ENCODE measurements around the gene PARD3. TPM values are rescaled to one million over a fixed set of nuclear protein-coding genes. Genes with fewer than 3 reads are reported as not detected.
"Not testable (repeated sequence)": the region's sequence is repeated elsewhere in the genome, so short reads cannot be mapped to it uniquely, and the experiment has no call there.

PARD3 gene
- total RNA-seq, 4 donors from 2014 or later = 98.9 to 122 (median 105) TPM

GRCh38 chr10:34707656-34708055 lies 107.4 kb downstream of the PARD3 start:
- no peak for DNase-seq (ENCODE audit: extremely low spot score)
- no peak for TF ChIP-seq POLR2A (IDR thresholded peaks at IDR 0.05; ENCODE audit: low read depth)
- TF ChIP-seq EP300 (IDR thresholded peaks at IDR 0.05) = no peak
- TF ChIP-seq, protein P1, sequence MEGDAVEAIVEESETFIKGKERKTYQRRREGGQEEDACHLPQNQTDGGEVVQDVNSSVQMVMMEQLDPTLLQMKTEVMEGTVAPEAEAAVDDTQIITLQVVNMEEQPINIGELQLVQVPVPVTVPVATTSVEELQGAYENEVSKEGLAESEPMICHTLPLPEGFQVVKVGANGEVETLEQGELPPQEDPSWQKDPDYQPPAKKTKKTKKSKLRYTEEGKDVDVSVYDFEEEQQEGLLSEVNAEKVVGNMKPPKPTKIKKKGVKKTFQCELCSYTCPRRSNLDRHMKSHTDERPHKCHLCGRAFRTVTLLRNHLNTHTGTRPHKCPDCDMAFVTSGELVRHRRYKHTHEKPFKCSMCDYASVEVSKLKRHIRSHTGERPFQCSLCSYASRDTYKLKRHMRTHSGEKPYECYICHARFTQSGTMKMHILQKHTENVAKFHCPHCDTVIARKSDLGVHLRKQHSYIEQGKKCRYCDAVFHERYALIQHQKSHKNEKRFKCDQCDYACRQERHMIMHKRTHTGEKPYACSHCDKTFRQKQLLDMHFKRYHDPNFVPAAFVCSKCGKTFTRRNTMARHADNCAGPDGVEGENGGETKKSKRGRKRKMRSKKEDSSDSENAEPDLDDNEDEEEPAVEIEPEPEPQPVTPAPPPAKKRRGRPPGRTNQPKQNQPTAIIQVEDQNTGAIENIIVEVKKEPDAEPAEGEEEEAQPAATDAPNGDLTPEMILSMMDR (IDR thresholded peaks at IDR 0.05) = no peak
- no peak for TF ChIP-seq POLR2AphosphoS5 (IDR thresholded peaks at IDR 0.05)
- H3K36me3 ChIP-seq = no peaks in the 10 kb centered on the region
- H3K27me3 ChIP-seq = no peaks in the 10 kb centered on the region
- H3K27ac ChIP-seq (replicated peaks in 1 of 4) = no peak overlapping the region
- H3K4me1 ChIP-seq = peaks cover 69 to 91% (median 79%) of the 10 kb centered on the region in 4 donors
- no peak overlapping the region for H3K4me3 ChIP-seq
- WGBS = 47% methylated on average over 1 of the region's 1 CpG
- intact Hi-C loops (cut with DNase I) = no loop called here
- H3K9me3 ChIP-seq = no peaks in the 10 kb centered on the region

DNA sequence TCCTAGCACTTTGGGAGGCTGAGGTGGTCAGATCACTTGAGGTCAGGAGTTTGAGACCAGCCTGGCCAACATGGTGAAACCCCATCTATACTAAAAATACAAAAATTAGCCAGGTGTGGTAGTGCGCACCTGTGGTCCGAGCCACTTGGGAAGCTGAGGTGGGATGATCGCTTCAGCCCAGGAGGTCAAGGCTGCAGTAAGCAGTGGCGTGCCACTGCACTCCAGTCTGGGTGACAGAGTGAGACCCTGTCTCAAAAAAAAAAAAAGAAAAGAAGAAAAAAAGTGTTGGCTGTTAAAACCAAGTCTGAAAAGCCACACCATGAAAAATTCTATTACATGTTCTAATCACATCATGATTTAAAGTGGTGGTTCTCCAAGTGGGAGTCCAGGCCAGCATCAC lies 108.1 kb downstream of the PARD3 start:
- DNase-seq (ENCODE audit: extremely low spot score); H3K36me3 ChIP-seq; H3K27me3 ChIP-seq; H3K9me3 ChIP-seq; H3K27ac ChIP-seq (replicated peaks in 1 of 4); H3K4me3 ChIP-seq; intact Hi-C loops (cut with DNase I): not testable (repeated sequence)
- 96% methylated on average over 4 of the region's 4 CpGs for WGBS
- H3K4me1 ChIP-seq = peaks cover 69 to 91% (median 79%) of the 10 kb centered on the region in 4 donors

DNA sequence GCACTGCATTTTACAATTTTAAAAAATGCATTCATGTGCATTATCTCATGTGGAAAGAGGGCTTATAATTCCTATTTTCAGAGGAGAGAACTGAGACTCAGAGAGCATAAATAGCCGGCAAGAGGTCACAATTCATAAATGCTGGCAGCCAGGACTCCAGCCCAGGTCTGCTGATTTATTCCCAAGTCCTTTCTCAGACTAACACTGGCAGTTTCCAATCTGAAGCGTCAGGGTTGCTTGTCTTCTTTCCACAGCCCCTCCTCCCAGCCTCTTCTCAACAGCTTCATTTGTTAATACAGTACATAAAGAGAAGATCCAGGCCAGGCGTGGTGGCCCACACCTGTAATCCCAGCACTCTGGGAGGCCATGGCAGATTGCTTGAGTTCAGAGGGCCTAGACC lies 108.9 kb downstream of the PARD3 start:
- Histone ChIP-seq H3K9me3 (no peaks in the 10 kb centered on the region), H3K27ac (replicated peaks in 1 of 4) (peak overlapping the region in 1 of 4 donors; percentile 27), H3K36me3 (no peaks in the 10 kb centered on the region), H3K27me3 (no peaks in the 10 kb centered on the region), H3K4me1 (peaks cover 67 to 91% (median 76%) of the 10 kb centered on the region in 4 donors), H3K4me3 (no peak overlapping the region)
- TF ChIP-seq EP300 (IDR thresholded peaks at IDR 0.05) = no peak
- no peak for TF ChIP-seq POLR2AphosphoS5 (IDR thresholded peaks at IDR 0.05)
- no peak for TF ChIP-seq POLR2A (IDR thresholded peaks at IDR 0.05; ENCODE audit: low read depth)
- TF ChIP-seq, protein P1 (IDR thresholded peaks at IDR 0.05) = no peak
- no peak for DNase-seq (ENCODE audit: extremely low spot score)
- intact Hi-C loops (cut with DNase I) = no loop called here
- WGBS = 59% methylated on average over 3 of the region's 3 CpGs

GRCh38 chr10:34705563-34705962 lies 109.5 kb downstream of the PARD3 start:
- Histone ChIP-seq H3K4me1 (peaks cover 67 to 90% (median 76%) of the 10 kb centered on the region in 4 donors), H3K4me3 (no peak overlapping the region), H3K27me3 (no peaks in the 10 kb centered on the region), H3K36me3 (no peaks in the 10 kb centered on the region), H3K9me3 (no peaks in the 10 kb centered on the region), H3K27ac (replicated peaks in 1 of 4) (no peak overlapping the region)
- DNase-seq (ENCODE audit: extremely low spot score) = no peak
- intact Hi-C loops (cut with DNase I) = no loop called here
- WGBS = 60% methylated on average over 1 of the region's 1 CpG
- TF ChIP-seq POLR2AphosphoS5 (IDR thresholded peaks at IDR 0.05) (no peak), EP300 (IDR thresholded peaks at IDR 0.05) (no peak), POLR2A (IDR thresholded peaks at IDR 0.05; ENCODE audit: low read depth) (no peak)
- TF ChIP-seq, protein P1 (IDR thresholded peaks at IDR 0.05) = no peak

DNA sequence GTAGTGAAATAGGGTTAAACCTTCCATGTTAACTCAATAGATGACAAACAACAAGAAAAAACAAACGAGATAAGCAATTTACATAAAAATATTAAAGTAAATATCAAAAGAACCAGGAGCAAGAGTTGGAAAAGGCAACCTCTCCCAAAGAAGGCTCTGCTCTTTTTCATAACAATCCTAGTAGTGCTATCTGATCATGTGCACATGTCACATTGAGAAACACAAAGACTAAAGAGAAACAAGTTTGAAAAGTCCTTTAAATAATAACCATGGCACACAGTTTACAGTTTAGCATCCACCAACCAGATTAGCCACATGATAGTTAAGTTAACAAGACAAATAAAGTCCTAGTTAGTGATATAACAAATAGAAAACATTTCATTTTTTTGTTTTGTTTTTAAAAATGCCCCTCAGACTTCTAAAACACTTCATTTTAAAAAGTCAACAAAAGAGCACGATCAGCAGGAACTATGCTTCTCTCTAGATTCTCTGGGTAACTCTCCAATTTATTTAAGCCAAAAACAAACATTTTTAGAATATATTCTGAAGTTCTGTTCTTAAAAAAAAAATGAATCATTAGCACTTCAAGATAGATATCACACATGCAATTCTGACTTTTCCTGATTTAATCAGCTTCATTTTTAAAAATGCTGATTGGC lies 110.4 kb downstream of the PARD3 start:
- WGBS = 28% methylated on average over 2 of the region's 2 CpGs
- intact Hi-C loops (cut with DNase I) = no loop called here
- Histone ChIP-seq H3K36me3 (no peaks in the 10 kb centered on the region), H3K27ac (replicated peaks in 1 of 4) (peak overlapping the region in 2 of 4 donors; percentile 4 to 21), H3K4me3 (no peak overlapping the region), H3K27me3 (no peaks in the 10 kb centered on the region), H3K9me3 (no peaks in the 10 kb centered on the region), H3K4me1 (peaks cover 62 to 91% (median 73%) of the 10 kb centered on the region in 4 donors)
- TF ChIP-seq, protein P1 (IDR thresholded peaks at IDR 0.05) = no peak
- TF ChIP-seq POLR2A (IDR thresholded peaks at IDR 0.05; ENCODE audit: low read depth) (no peak), POLR2AphosphoS5 (IDR thresholded peaks at IDR 0.05) (no peak), EP300 (IDR thresholded peaks at IDR 0.05) (no peak)
- DNase-seq (ENCODE audit: extremely low spot score) = no peak
